IMR-90 (cell line): ENCODE data around the gene SMIM44. TPM values are rescaled to one million over a fixed set of nuclear protein-coding genes. Genes with fewer than 3 reads are reported as not detected.
A peak's percentile ranks its signal among the peaks of the same experiment; 100 is the strongest.

ENCODE experiments used
- ATAC-seq: fragments of 200-7000 bp; cut with Tn5 transposase; 2 replicates; pipeline ENCODE4 v1.9.1; 2020; ENCODE audit warnings: low read depth, mild to moderate bottlenecking, moderate library complexity
- BruUV-seq: library from RNA; stranded (reverse); fragments of 400-500 nt; replicated peaks from 2 replicates; lab custom pipeline; 2021; lab: Mats Ljungman, UMichigan
- CTCF ChIA-PET: fragments of 300-600 bp; formaldehyde crosslinking; extraction: SDS; loops from one replicate; lab custom pipeline; 2021; ENCODE audit warnings: antibody characterized with exemption; lab: Yijun Ruan, JAX
- POLR2A ChIA-PET: fragments of 300-600 bp; sonication (Branson Sonifier 250); formaldehyde crosslinking; loops from one replicate; lab custom pipeline; 2022; ENCODE audit warnings: antibody characterized with exemption; ENCODE audit not compliant: unreplicated experiment; lab: Charles Lee
- DNase-seq: peaks from one replicate; pipeline ENCODE4 v3.0.0; 2013
- H2AFZ ChIP-seq: replicated peaks from 2 replicates; pipeline ENCODE3; 2013; ENCODE audit warnings: low read length, mild to moderate bottlenecking; ENCODE audit not compliant: poor library complexity
- H2AK5ac ChIP-seq: 2 replicates; pipeline ENCODE4 v1.6.1; 2013; ENCODE audit warnings: low read depth, low read length, inconsistent platforms
- H2AK9ac ChIP-seq: replicated peaks from 2 replicates; pipeline ENCODE3; 2013; ENCODE audit warnings: mild to moderate bottlenecking, low read depth, low read length, moderate library complexity; ENCODE audit not compliant: poor library complexity
- H2BK120ac ChIP-seq: 2 replicates; pipeline ENCODE4 v1.6.1; 2013; ENCODE audit warnings: low read depth, low read length, inconsistent platforms
- H2BK15ac ChIP-seq: 3 replicates; pipeline ENCODE4 v1.6.1; 2013; ENCODE audit warnings: low read depth, low read length, inconsistent platforms
- H2BK20ac ChIP-seq: 2 replicates; pipeline ENCODE4 v1.6.1; 2013; ENCODE audit warnings: low read depth, mild to moderate bottlenecking, inconsistent platforms, low read length, moderate library complexity
- H2BK5ac ChIP-seq: 2 replicates; pipeline ENCODE4 v1.6.1; 2013; ENCODE audit warnings: mild to moderate bottlenecking, low read depth, low read length, inconsistent platforms; ENCODE audit not compliant: poor library complexity, severe bottlenecking
- H3K14ac ChIP-seq: replicated peaks from 2 replicates; pipeline ENCODE4 v1.6.1; 2013; ENCODE audit warnings: low read depth, low read length, inconsistent platforms
- H3K18ac ChIP-seq: 2 replicates; pipeline ENCODE4 v1.6.1; 2013; ENCODE audit warnings: low read depth, low read length, control low read depth
- H3K23ac ChIP-seq: 2 replicates; pipeline ENCODE4 v1.6.1; 2013; ENCODE audit warnings: low read depth, low read length, inconsistent platforms
- H3K27ac ChIP-seq: 2 replicates; pipeline ENCODE4 v1.5.1; 2013; ENCODE audit warnings: mild to moderate bottlenecking, control low read depth, low read length; ENCODE audit not compliant: insufficient read depth
- H3K27me3 ChIP-seq: 2 replicates; pipeline ENCODE4 v1.6.1; 2013; ENCODE audit warnings: low read length; ENCODE audit not compliant: control insufficient read depth, insufficient read depth
- H3K36me3 ChIP-seq: 2 replicates; pipeline ENCODE4 v1.6.1; 2013; ENCODE audit warnings: low read length, mixed read lengths; ENCODE audit not compliant: control insufficient read depth, insufficient read depth
- H3K4ac ChIP-seq: 2 replicates; pipeline ENCODE4 v1.6.1; 2013; ENCODE audit warnings: low read depth, low read length, inconsistent platforms
- H3K4me1 ChIP-seq: 2 replicates; pipeline ENCODE4 v1.6.1; 2013; ENCODE audit warnings: low read length, mixed read lengths; ENCODE audit not compliant: control insufficient read depth, insufficient read depth
- H3K4me2 ChIP-seq: 2 replicates; pipeline ENCODE4 v1.6.1; 2013; ENCODE audit warnings: low read depth, mild to moderate bottlenecking, control low read depth, low read length, moderate library complexity
- H3K4me3 ChIP-seq: 2 replicates; pipeline ENCODE4 v1.5.1; 2013; ENCODE audit warnings: low read depth, mild to moderate bottlenecking, control low read depth, low read length, moderate library complexity; ENCODE audit not compliant: insufficient read depth
- H3K56ac ChIP-seq: 2 replicates; pipeline ENCODE4 v1.6.1; 2013; ENCODE audit warnings: low read length, inconsistent platforms; ENCODE audit not compliant: insufficient read depth; ENCODE audit errors: extremely low read depth
- H3K79me1 ChIP-seq, 2 experiments: 2 replicates each; pipeline ENCODE4 v1.6.1; 2013; ENCODE audit warnings: low read length in 2 of 2, inconsistent platforms in 1 of 2, low read depth in 1 of 2
- H3K9ac ChIP-seq: 2 replicates; pipeline ENCODE4 v1.6.1; 2013; ENCODE audit warnings: low read depth, low read length, control low read depth
- H3K9me1 ChIP-seq: 2 replicates; pipeline ENCODE4 v1.6.1; 2013; ENCODE audit warnings: low read length, inconsistent platforms; ENCODE audit not compliant: insufficient read depth
- H3K9me3 ChIP-seq: 2 replicates; pipeline ENCODE4 v1.6.1; 2013; ENCODE audit warnings: low read length; ENCODE audit not compliant: control insufficient read depth, insufficient read depth
- H4K20me1 ChIP-seq: 2 replicates; pipeline ENCODE4 v1.6.1; 2013; ENCODE audit warnings: low read length, inconsistent platforms; ENCODE audit not compliant: insufficient read depth
- H4K5ac ChIP-seq: 2 replicates; pipeline ENCODE4 v1.6.1; 2013; ENCODE audit warnings: mild to moderate bottlenecking, low read depth, low read length, control low read depth
- H4K8ac ChIP-seq, 2 experiments: 2 replicates each; pipeline ENCODE4 v1.6.1; 2013; ENCODE audit warnings: low read depth in 2 of 2, low read length in 2 of 2, control low read depth in 1 of 2, inconsistent platforms in 1 of 2
- H4K91ac ChIP-seq: 2 replicates; pipeline ENCODE4 v1.6.1; 2013; ENCODE audit warnings: low read depth, low read length, inconsistent platforms; ENCODE audit not compliant: insufficient read depth
- CEBPB ChIP-seq: IDR thresholded peaks from 2 replicates; pipeline ENCODE4 v1.6.1; 2012; ENCODE audit warnings: low read depth, low read length, improper control_type of control experiment
- RCOR1 ChIP-seq: IDR thresholded peaks from 2 replicates; pipeline ENCODE4 v1.6.1; 2012; ENCODE audit warnings: mild to moderate bottlenecking, low read length, improper control_type of control experiment; ENCODE audit not compliant: insufficient replicate concordance
- WGBS, 2 experiments: methylation state at CpG; one replicate each; pipeline versions ENCODE4 v1.1.5 to v1.1.7; 2013; ENCODE audit warnings: missing lambda C conversion rate in 2 of 2; ENCODE audit not compliant: insufficient read length in 1 of 2; ENCODE audit errors: extremely low coverage in 2 of 2; 5-methylcytosine and 5-hydroxymethylcytosine counted together
- dilution Hi-C: fragments of 300-500 bp; cut with HindIII; formaldehyde crosslinking; loops from one replicate; pipeline ENCODE4 v1.14.3; 2018; ENCODE audit warnings: low sequenced_read_pairs; ENCODE audit not compliant: unreplicated experiment
- in situ Hi-C: fragments of 300-500 bp; cut with MboI; formaldehyde crosslinking; loops from 3 replicates; pipeline ENCODE4 v1.14.3; 2019; ENCODE audit warnings: low sequenced_read_pairs, inconsistent platforms, mixed read lengths
- intact Hi-C: fragments of 100-400 bp; cut with micrococcal nuclease; formaldehyde crosslinking; loops from 2 replicates; pipeline ENCODE4 v1.10.0; 2022
- polyA plus RNA-seq, 3 experiments: library from polyadenylated mRNA; depleted of rRNA; stranded (reverse); fragments of >200 nt; gene quantifications; 2 replicates each; pipeline ENCODE4 v1.2.3, GENCODE V29; 2012; ENCODE audit warnings: low replicate concordance in 1 of 3
- total RNA-seq: library from RNA; depleted of rRNA; stranded (reverse); fragments of >200 nt; gene quantifications from 2 replicates; pipeline ENCODE4 v1.2.3, GENCODE V29; 2012

Gene SMIM44
- total and polyA plus RNA-seq, 2 of the 4 experiments (the other 2 are of a cell fraction): not detected

DNA sequence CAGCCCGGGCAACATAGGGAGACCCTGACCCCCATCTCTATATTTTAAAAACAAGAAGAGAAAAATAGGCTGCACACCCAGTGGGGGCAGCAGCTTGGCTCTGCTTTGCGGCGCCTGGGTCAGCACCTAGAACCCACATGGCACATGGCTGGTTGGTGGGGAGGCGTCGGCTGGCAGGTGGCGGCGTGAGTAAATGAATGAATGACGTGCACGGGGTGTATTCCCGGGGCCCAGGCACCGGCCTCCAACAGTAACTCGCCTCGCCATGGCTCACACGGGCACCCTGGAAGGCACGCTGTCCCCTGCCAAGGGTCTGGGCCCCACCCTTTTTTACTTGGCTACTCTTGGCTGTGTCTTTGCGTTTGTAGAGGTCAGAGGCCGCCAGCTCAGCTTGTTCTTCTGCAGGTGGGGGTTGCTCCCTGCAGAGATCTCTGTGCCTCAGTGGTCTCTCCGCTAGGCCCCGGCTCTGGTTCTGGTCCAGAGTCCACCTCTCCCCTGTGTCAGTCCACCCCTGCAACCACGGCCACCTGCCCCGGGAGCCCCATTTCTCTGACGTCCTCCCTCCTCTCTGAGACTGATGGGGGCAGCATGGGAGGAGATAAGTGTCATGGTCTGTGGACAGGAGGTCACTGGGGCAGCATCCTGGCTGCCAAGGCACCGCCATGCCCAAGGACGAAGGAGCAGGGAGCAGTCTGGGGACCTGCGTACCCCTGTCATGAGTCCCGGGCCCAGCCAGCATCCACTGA lies 28.4 kb upstream of the SMIM44 start:
- Histone ChIP-seq H3K23ac (no peak overlapping the region), H2AFZ (no peak overlapping the region), H4K5ac (no peak overlapping the region), H3K27me3 (no peaks in the 10 kb centered on the region), H3K79me1 (peaks cover 3 to 96% of the 10 kb centered on the region in 2 experiments; a peak in 3 of 4 replicates), H2BK5ac (no peak overlapping the region), H3K9me3 (no peaks in the 10 kb centered on the region), H2BK15ac (no peak overlapping the region), H3K4ac (no peak overlapping the region), H3K4me1 (peaks cover 28% of the 10 kb centered on the region), H3K4me3 (no peak overlapping the region), H3K9ac (no peak overlapping the region), H2AK5ac (no peak overlapping the region), H4K8ac (no peak overlapping the region), H3K4me2 (no peak overlapping the region), H2BK20ac (no peak overlapping the region), H4K20me1 (peaks cover 95% of the 10 kb centered on the region), H4K91ac (no peak overlapping the region), H3K56ac (no peak overlapping the region), H3K36me3 (peaks cover 13% of the 10 kb centered on the region), H3K27ac (no peak overlapping the region), H3K14ac (no peak overlapping the region), H2AK9ac (peak overlapping the region; percentile 42), H2BK120ac (no peak overlapping the region), H3K9me1 (peaks cover 20% of the 10 kb centered on the region), H3K18ac (no peak overlapping the region)
- TF ChIP-seq RCOR1 (no peak), CEBPB (no peak)
- in situ Hi-C loops: no loop called here
- no TSS peak for BruUV-seq
- 93% methylated on average over 17 of the region's 26 CpGs; no CpG with 5 or more reads in 1 of the 2 experiments for WGBS, 2 experiments
- intact Hi-C loops: no loop called here
- CTCF ChIA-PET: no interaction called here
- POLR2A ChIA-PET: no interaction called here
- DNase-seq (no peak), ATAC-seq (no peak)
- dilution Hi-C loops: no loop called here
